GM21381 (cell line): ENCODE data around the gene KCNJ6.

Experiments
- ATAC-seq: cut with Tn5 transposase; IDR thresholded peaks from one replicate; pipeline ENCODE4 v1.9.1; 2021; ENCODE audit warnings: mild to moderate bottlenecking, moderate library complexity; ENCODE audit not compliant: unreplicated experiment

KCNJ6 gene

DNA sequence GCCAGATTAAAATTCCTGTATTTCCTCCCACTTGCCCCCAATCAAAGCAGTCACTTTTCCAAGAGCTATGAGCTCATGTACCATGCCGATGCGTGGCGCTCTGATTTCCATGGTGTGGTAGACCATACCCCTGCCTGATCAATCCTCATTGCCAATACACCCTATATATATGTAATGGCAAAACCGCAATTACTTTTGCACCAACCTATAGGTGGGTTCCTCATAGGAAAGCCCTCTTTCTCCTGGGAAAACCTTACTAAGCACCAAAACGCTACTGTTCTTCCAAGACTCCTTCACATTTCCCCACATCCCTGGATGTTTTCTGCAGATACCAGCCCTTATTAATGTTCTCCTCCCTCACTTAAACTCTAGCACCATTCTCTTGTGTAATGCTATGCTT lies 11.0 kb downstream of the KCNJ6 start:
- no peak for ATAC-seq

- no peak for ATAC-seq
Observed at GRCh38 chr21:37904856-37905255, 11.4 kb downstream of the KCNJ6 start.

DNA sequence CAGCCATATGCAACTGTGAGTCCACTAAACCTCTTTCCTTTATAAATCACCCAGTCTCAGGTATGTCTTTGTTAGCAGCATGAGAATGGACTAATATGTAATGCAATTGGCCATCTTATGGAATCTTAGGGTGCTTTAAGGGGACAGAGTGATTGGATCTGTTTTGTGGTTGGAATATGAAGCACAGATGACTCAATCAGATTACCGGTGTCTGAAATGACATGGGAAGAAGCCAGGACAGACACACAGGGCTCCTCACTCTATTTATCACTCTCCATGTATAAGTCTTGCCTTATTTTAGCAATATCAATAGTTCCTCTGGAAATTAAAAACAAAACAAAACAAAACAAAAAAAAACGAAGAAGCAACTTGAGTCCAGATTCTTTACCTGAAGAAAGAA lies 12.9 kb downstream of the KCNJ6 start:
- ATAC-seq, result no peak

DNA sequence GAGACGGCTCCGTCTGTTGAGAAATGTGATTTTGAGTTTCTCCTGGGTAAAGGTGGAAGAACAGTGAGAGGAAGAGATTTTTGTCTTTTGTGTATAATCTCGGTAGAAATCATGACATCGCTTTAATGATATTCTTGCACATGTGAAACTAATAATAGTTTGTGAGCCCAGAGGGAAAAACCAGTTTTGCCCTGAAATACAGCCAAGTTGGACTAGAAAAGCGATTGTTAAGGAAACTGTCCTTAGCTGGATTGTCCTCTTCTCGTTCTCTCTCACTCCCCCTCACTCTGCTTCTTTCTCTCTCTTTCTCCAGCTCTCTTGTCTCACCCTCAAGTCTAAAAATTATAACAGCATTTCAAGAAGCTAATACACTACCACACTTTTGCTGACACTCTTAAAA lies 17.1 kb downstream of the KCNJ6 start:
- ATAC-seq, result no peak

DNA sequence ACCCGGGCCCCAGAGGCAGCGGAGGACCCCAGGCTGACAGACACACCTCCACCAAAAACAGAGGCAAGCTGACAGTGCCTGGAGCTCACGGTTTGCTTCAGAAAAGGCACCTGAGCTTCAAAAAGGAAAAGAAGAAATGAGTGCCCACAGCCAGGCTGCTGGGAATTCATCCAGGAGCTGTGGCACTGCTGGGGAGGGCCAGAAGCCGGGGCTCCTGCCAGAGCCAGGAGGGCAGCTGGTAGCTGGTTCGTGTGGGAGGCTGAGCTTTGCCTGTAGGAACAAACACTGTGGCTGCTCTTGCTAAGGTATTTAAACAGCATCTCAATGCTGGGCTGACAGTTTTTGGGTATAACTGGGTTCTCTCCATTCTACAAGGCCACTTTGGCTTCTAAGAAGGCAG lies 19.5 kb downstream of the KCNJ6 start:
- no peak for ATAC-seq

DNA sequence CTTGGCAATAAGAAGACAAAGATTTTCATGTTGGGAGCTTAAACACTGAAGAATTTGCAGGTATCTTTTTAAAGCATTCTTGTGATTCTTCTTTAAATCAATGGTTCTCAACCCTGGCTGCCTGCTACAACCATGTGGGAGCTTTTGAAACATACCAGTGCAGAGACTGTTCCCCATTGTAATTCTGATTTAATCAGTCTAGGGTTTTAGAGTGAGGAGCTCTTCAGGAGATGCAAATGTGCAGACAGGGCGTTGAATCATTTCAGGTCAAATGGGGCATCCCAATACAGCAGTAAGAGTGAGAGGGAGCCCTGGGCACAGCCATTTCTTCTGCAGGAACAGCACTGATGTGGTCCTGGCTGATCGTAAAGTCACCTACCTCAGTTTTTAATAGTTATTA lies 24.3 kb downstream of the KCNJ6 start:
- ATAC-seq, result no peak

- no peak for ATAC-seq
Observed at GRCh38 chr21:37888659-37889058, 27.6 kb downstream of the KCNJ6 start.

DNA sequence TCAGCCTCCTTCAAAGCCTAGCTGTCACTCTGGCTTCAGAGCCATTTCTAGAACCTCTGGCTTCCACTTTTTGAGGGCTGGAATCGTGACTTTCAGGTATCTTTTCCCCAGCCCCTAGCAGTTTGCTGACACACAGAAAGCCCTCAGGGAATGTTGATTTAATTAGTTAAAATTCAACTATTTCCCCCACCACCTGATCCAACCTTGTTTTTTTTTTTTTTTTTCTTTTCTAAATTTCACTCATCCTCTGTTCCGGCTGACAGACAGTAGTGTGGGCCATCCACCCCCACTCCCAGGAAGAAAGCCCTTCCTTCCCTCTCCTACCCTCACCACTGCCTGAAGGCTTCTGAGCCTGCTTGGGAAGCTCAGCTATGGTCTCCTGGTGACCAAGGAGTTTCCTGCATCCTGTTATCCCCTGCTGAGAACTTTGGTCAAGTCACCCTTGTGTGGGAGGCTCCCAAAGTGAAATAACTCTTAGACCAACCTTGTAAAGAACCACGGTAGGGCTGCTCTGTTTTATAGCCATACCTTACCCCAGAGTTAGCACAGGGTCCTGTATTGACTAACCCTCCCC lies 29.4 kb downstream of the KCNJ6 start:
- ATAC-seq, result no peak

DNA sequence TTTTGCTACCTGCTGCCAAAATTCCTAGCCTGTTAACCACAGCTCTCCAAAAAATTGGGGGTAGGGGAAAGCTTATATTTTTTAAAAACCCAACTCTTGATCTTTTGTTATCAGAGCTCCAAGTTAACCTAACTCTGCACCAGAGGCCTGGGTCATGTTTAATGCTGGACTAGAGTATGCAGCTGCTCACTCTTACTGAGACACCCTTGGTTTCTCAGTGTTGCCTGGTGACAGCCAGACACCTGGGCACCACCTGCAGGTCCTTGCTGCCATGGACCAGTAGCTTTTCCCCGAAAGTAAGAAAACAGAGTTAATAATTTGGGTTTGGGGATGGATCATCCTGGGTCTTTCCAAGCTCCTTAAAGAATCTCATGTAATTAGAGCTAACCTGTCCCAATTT lies 30.1 kb downstream of the KCNJ6 start:
- ATAC-seq, result no peak

- ATAC-seq, result no peak
Observed at GRCh38 chr21:37878946-37879660, 37.2 kb downstream of the KCNJ6 start.

DNA sequence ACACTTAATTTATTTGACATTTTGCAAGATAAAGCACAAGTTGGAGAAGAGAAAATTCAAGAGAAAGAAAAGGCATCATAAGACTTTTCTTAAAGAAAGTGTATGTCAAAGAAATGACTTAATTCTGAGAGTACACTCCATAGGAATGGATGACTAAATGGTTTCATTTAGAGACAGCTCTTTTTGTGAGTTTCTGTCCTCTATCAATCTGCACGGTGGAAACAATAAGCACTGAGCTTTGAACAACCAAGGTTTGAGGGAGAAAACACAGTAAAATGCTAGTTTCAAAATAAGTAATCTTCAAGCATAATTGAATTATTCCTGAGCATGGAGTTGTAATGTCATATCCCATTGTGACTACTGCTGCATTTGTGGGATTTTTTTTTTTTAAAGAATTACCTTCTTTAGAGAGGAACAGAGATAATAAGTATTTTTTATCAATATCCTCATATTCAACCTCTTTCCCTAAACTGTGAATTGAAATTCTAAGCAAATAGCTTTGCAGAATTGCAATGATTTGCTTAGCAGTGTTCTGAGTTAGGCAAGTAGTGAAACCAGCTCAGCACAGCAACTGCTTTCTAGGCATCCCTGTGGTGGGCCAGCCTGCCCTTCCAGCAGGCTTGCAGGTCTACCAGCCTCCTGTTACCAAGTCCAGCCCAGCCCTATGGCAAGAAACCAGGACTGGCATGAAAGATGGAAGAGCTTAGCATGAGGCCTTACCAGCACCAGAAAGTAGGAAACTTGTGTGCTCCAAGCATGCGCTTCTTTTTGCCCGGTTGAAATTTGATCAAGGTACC lies 38.2 kb downstream of the KCNJ6 start:
- no peak for ATAC-seq

- ATAC-seq, result no peak
Observed at GRCh38 chr21:37877171-37877570, 39.1 kb downstream of the KCNJ6 start.

GRCh38 chr21:37876561-37876960 lies 39.7 kb downstream of the KCNJ6 start:
- no peak for ATAC-seq

- no peak for ATAC-seq
Observed at GRCh38 chr21:37874904-37875780, 41.1 kb downstream of the KCNJ6 start.

- no peak for ATAC-seq
Observed at GRCh38 chr21:37874481-37874880, 41.8 kb downstream of the KCNJ6 start.

GRCh38 chr21:37873655-37874054 lies 42.6 kb downstream of the KCNJ6 start:
- no peak for ATAC-seq

DNA sequence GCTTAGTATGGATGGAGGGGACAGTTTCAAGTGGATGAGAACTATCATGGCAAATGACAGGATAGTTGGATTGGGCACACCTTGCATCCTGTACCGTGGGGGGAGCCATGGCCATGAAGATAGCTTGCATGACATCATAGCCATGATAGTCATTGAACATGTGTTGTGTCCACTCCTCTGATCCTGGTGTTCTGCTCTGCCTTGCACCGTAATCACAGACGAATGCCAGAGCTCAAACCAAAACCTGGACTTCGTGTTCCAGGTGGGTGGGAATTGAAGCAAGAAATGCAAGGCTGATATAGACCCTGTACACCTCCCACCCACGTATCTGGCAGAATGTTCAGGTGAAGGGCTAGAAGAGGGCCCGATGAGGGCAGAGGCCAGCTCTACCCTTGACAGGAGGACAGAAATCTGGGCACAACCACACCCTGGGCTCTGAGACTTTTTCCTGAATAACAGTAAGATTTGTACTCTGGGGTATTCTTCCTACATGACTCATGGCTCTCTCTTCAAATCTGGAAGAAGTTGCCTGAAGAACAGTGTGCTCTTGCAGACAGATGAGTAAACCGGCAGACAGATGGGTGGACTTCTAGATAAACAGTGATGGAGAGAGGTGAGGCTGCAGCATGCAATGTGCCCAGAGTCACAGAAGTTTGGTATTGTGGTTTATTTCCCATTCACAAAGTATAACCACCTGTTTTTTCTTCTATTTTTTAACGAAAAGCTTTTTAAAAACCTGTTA lies 45.0 kb downstream of the KCNJ6 start:
- ATAC-seq, result no peak

- ATAC-seq, result no peak
Observed at GRCh38 chr21:37870221-37870620, 46.0 kb downstream of the KCNJ6 start.

GRCh38 chr21:37869661-37870060 lies 46.6 kb downstream of the KCNJ6 start:
- ATAC-seq, result no peak
